GM12878 (cell line): ENCODE data around the gene ANGPTL4. TPM values are rescaled to one million over a fixed set of nuclear protein-coding genes. Genes with fewer than 3 reads are reported as not detected.

Source experiments
- ATAC-seq: fragments of 200-7000 bp; cut with Tn5 transposase; 3 replicates; pipeline ENCODE4 v1.9.1; 2020; ENCODE audit warnings: mild to moderate bottlenecking, moderate library complexity
- BruUV-seq: library from RNA; stranded (reverse); fragments of 400-500 nt; replicated peaks from 2 replicates; lab custom pipeline; 2021; lab: Mats Ljungman, UMichigan
- CTCF ChIA-PET: fragments of 300-600 bp; sonication (Branson Sonifier 250); formaldehyde crosslinking; extraction: SDS; loops from one replicate; lab custom pipeline; 2021; ENCODE audit warnings: inconsistent platforms; lab: Yijun Ruan, JAX
- POLR2A ChIA-PET: fragments of 350-600 bp; formaldehyde crosslinking; extraction: SDS; loops from one replicate; lab custom pipeline; 2021; ENCODE audit warnings: inconsistent platforms; lab: Charles Lee
- RAD21 ChIA-PET: fragments of 300-600 bp; sonication (Branson Sonifier 250); formaldehyde crosslinking; loops from one replicate; lab custom pipeline; 2023; ENCODE audit warnings: antibody characterized with exemption; ENCODE audit not compliant: unreplicated experiment; lab: Charles Lee
- SMC1A ChIA-PET: fragments of 300-600 bp; sonication (Branson Sonifier 250); formaldehyde crosslinking; loops from one replicate; lab custom pipeline; 2023; ENCODE audit not compliant: unreplicated experiment, uncharacterized antibody; lab: Charles Lee
- DNase-seq: peaks from one replicate; pipeline ENCODE4 v3.0.0-alpha.2; 2011; ENCODE audit warnings: low read depth, low spot score
- FAIRE-seq: peaks from 3 replicates; lab custom pipeline; 2011; peaks lifted over from hg19 to GRCh38; lab: Jason Lieb, UNC
- H2AFZ ChIP-seq: 2 replicates; pipeline ENCODE4 v1.6.0; 2011; ENCODE audit warnings: low read depth, low read length, control low read depth; ENCODE audit not compliant: control insufficient read depth
- H3K27ac ChIP-seq: 2 replicates; pipeline ENCODE4 v1.5.1; 2011; ENCODE audit warnings: control low read depth; ENCODE audit not compliant: control insufficient read depth, insufficient read depth
- H3K27me3 ChIP-seq, 2 experiments: replicated peaks in 1 of 2; 2 replicates each; pipeline versions ENCODE4 v1.6.0 to v1.6.1; 2011; ENCODE audit warnings: low read length in 1 of 2; ENCODE audit not compliant: control insufficient read depth in 2 of 2, insufficient read depth in 2 of 2
- H3K36me3 ChIP-seq, 2 experiments: 2 replicates each; pipeline ENCODE4 v1.5.1; 2011; ENCODE audit warnings: low read length in 1 of 2; ENCODE audit not compliant: control insufficient read depth in 2 of 2, insufficient read depth in 2 of 2
- H3K4me1 ChIP-seq: 2 replicates; pipeline ENCODE4 v1.6.1; 2011; ENCODE audit warnings: mild to moderate bottlenecking, low read length, moderate library complexity, mixed read lengths; ENCODE audit not compliant: control insufficient read depth, insufficient read depth
- H3K4me2 ChIP-seq: 2 replicates; pipeline ENCODE4 v1.6.0; 2011; ENCODE audit warnings: control low read depth; ENCODE audit not compliant: control insufficient read depth, insufficient read depth
- H3K4me3 ChIP-seq: fragments of 200-600 bp; sonication (generic); 2 replicates; pipeline ENCODE4 v1.5.1; 2016
- H3K79me2 ChIP-seq: 2 replicates; pipeline ENCODE4 v1.6.0; 2011; ENCODE audit warnings: low read length; ENCODE audit not compliant: control insufficient read depth, insufficient read depth
- H3K9ac ChIP-seq: 2 replicates; pipeline ENCODE4 v1.8.0; 2011; ENCODE audit warnings: low read length, control low read depth, mixed read lengths; ENCODE audit not compliant: control insufficient read depth, insufficient read depth
- H3K9me3 ChIP-seq: replicated peaks from 3 replicates; pipeline ENCODE4 v1.5.1; 2011; ENCODE audit warnings: mild to moderate bottlenecking, low read length; ENCODE audit not compliant: control insufficient read depth, insufficient read depth
- H4K20me1 ChIP-seq: 2 replicates; pipeline ENCODE4 v1.6.0; 2011; ENCODE audit not compliant: control insufficient read depth, insufficient read depth
- BRCA1 ChIP-seq: IDR thresholded peaks from 2 replicates; pipeline ENCODE4 v1.6.1; 2011; ENCODE audit warnings: low read depth, low read length, improper control_type of control experiment
- E2F4 ChIP-seq: IDR thresholded peaks from 2 replicates; pipeline ENCODE4 v1.6.1; 2012; ENCODE audit warnings: low read depth, low read length, improper control_type of control experiment
- MEF2B ChIP-seq: fragments of 450-650 bp; IDR thresholded peaks from 2 replicates; pipeline ENCODE4 v1.6.1; 2018; ENCODE audit warnings: mild to moderate bottlenecking, moderate library complexity; ENCODE audit not compliant: partially characterized antibody, poor library complexity, severe bottlenecking
- RAD21 ChIP-seq: IDR thresholded peaks from 2 replicates; pipeline ENCODE4 v1.6.1; 2011; ENCODE audit warnings: mild to moderate bottlenecking, low read depth, low read length, moderate library complexity; ENCODE audit not compliant: insufficient read depth
- SREBF1 ChIP-seq: IDR thresholded peaks from 2 replicates; pipeline ENCODE4 v1.6.1; 2012; ENCODE audit warnings: mild to moderate bottlenecking, low read length
- SRF ChIP-seq, 2 experiments: IDR thresholded peaks; 2 replicates each; pipeline ENCODE4 v1.6.1; 2011; ENCODE audit warnings: low read depth in 2 of 2, low read length in 2 of 2, mild to moderate bottlenecking in 1 of 2, moderate library complexity in 1 of 2
- ZNF274 ChIP-seq: IDR thresholded peaks from one replicate; pipeline ENCODE4 v1.8.0; 2011; ENCODE audit not compliant: insufficient read length, insufficient read depth
- WGBS: methylation state at CpG from one replicate; pipeline ENCODE4 v1.1.6; 2016; ENCODE audit warnings: low lambda C conversion rate; ENCODE audit not compliant: insufficient replicate concordance, insufficient coverage; ENCODE audit errors: missing lambda C conversion rate; 5-methylcytosine and 5-hydroxymethylcytosine counted together
- in situ Hi-C: fragments of 300-500 bp; cut with MboI; formaldehyde crosslinking; loops from 9 replicates; pipeline ENCODE4 v1.14.3; 2018; ENCODE audit warnings: mixed read lengths
- intact Hi-C: fragments of 100-400 bp; cut with micrococcal nuclease; formaldehyde crosslinking; loops from one replicate; pipeline ENCODE4 v1.14.2; 2022; ENCODE audit not compliant: unreplicated experiment
- polyA plus RNA-seq, 11 experiments: library from polyadenylated mRNA; depleted of rRNA in 4 of 11; unstranded in 6 of 11; stranded (reverse) in 5 of 11; fragments of >200 nt; fragmentation: Nextera tagmentation in 4 of 11; fragmentation: Illumina TruSeq in 1 of 11; extraction: Ambion mirVana in 4 of 11; extraction: Trizol in 1 of 11; gene quantifications; 1 replicate in 1 of 11; 2 replicates in 10 of 11; pipeline versions ENCODE4 v1.2.1 to v1.2.3, GENCODE V29; 2011 to 2016; ENCODE audit warnings: inconsistent platforms in 2 of 11, missing spikeins in 2 of 11, low read depth in 1 of 11
- total RNA-seq, 4 experiments: library from RNA; depleted of rRNA in 3 of 4; stranded (reverse); fragments of >200 nt in 3 of 4; fragmentation: Illumina TruSeq in 1 of 4; extraction: Trizol in 1 of 4; gene quantifications; 2 replicates each; pipeline versions ENCODE4 v1.2.1 to v1.2.3, GENCODE V29; 2013 to 2021
- TF ChIP-seq, protein P1 (sequence below): fragments of 150-350 bp; IDR thresholded peaks from 2 replicates; pipeline ENCODE4 v1.6.1; 2014; ENCODE audit warnings: mild to moderate bottlenecking, low read depth, low read length
- TF ChIP-seq, protein P2 (sequence below): fragments of 450-650 bp; formaldehyde crosslinking; IDR thresholded peaks from 2 replicates; pipeline ENCODE4 v1.5.0; 2022; ENCODE audit warnings: mild to moderate bottlenecking, missing genetic modification characterization
- TF ChIP-seq, protein P3 (sequence below): fragments of 450-650 bp; formaldehyde crosslinking; IDR thresholded peaks from 2 replicates; pipeline ENCODE4 v1.4.0; 2022; ENCODE audit warnings: mild to moderate bottlenecking, moderate library complexity

The ANGPTL4 gene
- total and polyA plus RNA-seq, 10 of the 15 experiments (the other 5 are each of a cell fraction or from before 2014, with no cell fraction given) = 0.45 TPM; not detected in 9

DNA sequence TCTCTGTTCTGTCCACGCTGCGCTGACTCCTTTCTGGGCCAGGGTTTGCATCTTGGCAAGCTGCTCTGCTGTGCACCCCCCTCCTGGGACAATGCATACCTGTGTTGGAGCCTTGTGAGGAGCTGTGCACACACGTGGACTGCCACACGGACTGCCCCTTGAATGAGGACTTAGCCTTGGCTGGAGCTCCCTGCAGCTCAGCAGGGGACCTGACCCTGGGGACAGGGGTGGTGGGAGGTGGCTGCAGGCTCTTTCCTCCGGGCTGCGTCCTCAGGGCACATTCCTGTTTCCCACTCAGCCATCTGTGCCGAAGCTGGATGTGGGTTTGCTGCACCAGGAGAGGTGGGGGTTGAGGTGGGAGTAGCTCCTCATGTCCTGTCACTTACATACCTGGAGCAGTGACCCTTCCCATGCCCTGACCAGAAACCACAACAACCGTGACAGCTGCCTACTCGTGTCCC lies 34.4 kb downstream of the ANGPTL4 start:
- peaks cover 3 to 20% of the 10 kb centered on the region in 2 experiments; a peak in 3 of 4 replicates for H3K36me3 ChIP-seq
- no peak overlapping the region for H3K4me3 ChIP-seq
- no peak for ATAC-seq
- FAIRE-seq = no peak
- no peak for DNase-seq
- ChIA-PET RAD21 (interaction anchor here (0.6 to 1.0 kb wide), 2 partner anchors 91 to 181 kb away, joined by 3 read pairs; no protein-coding TSS in a partner anchor), CTCF (interaction anchor here (0.5 to 3.0 kb wide), 7 partner anchors 15 to 129 kb away, joined by 3 to 18 read pairs (median 4); partner anchors contain the start of gene MARCHF2), SMC1A (no interaction called here), POLR2A (no interaction called here)
- intact Hi-C loops = loop anchor here (5.0 kb wide), 1 partner anchor 131 kb away; no protein-coding TSS in a partner anchor
- no peaks in the 10 kb centered on the region; the same call in 1 of the 2 replicates for H4K20me1 ChIP-seq
- H3K79me2 ChIP-seq = peaks cover 16% of the 10 kb centered on the region
- peaks cover 5% of the 10 kb centered on the region; the same call in 1 of the 2 replicates for H3K4me1 ChIP-seq
- H3K27ac ChIP-seq = no peak overlapping the region
- in situ Hi-C loops = no loop called here
- H3K4me2 ChIP-seq = no peak overlapping the region
- no TSS peak for BruUV-seq
- H3K27me3 ChIP-seq = no peaks in the 10 kb centered on the region
- 51% methylated on average over 9 of the region's 9 CpGs for WGBS
- H3K9me3 ChIP-seq = no peaks in the 10 kb centered on the region
- H3K9ac ChIP-seq = no peak overlapping the region
- no peak overlapping the region for H2AFZ ChIP-seq
- TF ChIP-seq MEF2B (no peak), BRCA1 (no peak), E2F4 (no peak), ZNF274 (no peak), SRF (IDR thresholded peaks at IDR 0.05; ENCODE audit: low read depth in 2 of 2, low read length in 2 of 2) (no peak), RAD21 (no peak), SREBF1 (no peak)
- TF ChIP-seq, protein P1, sequence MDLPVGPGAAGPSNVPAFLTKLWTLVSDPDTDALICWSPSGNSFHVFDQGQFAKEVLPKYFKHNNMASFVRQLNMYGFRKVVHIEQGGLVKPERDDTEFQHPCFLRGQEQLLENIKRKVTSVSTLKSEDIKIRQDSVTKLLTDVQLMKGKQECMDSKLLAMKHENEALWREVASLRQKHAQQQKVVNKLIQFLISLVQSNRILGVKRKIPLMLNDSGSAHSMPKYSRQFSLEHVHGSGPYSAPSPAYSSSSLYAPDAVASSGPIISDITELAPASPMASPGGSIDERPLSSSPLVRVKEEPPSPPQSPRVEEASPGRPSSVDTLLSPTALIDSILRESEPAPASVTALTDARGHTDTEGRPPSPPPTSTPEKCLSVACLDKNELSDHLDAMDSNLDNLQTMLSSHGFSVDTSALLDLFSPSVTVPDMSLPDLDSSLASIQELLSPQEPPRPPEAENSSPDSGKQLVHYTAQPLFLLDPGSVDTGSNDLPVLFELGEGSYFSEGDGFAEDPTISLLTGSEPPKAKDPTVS = no peak
- TF ChIP-seq, protein P2, sequence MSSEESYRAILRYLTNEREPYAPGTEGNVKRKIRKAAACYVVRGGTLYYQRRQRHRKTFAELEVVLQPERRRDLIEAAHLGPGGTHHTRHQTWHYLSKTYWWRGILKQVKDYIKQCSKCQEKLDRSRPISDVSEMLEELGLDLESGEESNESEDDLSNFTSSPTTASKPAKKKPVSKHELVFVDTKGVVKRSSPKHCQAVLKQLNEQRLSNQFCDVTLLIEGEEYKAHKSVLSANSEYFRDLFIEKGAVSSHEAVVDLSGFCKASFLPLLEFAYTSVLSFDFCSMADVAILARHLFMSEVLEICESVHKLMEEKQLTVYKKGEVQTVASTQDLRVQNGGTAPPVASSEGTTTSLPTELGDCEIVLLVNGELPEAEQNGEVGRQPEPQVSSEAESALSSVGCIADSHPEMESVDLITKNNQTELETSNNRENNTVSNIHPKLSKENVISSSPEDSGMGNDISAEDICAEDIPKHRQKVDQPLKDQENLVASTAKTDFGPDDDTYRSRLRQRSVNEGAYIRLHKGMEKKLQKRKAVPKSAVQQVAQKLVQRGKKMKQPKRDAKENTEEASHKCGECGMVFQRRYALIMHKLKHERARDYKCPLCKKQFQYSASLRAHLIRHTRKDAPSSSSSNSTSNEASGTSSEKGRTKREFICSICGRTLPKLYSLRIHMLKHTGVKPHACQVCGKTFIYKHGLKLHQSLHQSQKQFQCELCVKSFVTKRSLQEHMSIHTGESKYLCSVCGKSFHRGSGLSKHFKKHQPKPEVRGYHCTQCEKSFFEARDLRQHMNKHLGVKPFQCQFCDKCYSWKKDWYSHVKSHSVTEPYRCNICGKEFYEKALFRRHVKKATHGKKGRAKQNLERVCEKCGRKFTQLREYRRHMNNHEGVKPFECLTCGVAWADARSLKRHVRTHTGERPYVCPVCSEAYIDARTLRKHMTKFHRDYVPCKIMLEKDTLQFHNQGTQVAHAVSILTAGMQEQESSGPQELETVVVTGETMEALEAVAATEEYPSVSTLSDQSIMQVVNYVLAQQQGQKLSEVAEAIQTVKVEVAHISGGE = no peak
- TF ChIP-seq, protein P3, sequence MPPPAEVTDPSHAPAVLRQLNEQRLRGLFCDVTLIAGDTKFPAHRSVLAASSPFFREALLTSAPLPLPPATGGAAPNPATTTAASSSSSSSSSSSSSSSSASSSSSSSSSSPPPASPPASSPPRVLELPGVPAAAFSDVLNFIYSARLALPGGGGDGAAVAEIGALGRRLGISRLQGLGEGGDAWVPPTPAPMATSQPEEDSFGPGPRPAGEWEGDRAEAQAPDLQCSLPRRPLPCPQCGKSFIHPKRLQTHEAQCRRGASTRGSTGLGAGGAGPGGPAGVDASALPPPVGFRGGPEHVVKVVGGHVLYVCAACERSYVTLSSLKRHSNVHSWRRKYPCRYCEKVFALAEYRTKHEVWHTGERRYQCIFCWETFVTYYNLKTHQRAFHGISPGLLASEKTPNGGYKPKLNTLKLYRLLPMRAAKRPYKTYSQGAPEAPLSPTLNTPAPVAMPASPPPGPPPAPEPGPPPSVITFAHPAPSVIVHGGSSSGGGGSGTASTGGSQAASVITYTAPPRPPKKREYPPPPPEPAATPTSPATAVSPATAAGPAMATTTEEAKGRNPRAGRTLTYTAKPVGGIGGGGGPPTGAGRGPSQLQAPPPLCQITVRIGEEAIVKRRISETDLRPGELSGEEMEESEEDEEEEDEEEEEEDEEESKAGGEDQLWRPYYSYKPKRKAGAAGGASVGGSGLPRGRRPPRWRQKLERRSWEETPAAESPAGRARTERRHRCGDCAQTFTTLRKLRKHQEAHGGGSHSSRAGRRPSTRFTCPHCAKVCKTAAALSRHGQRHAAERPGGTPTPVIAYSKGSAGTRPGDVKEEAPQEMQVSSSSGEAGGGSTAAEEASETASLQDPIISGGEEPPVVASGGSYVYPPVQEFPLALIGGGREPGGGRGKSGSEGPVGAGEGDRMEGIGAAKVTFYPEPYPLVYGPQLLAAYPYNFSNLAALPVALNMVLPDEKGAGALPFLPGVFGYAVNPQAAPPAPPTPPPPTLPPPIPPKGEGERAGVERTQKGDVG (CRISPR knock-in tag) = no peak
